ENCODE results near the gene UTP15.

UTP15 gene

DNA sequence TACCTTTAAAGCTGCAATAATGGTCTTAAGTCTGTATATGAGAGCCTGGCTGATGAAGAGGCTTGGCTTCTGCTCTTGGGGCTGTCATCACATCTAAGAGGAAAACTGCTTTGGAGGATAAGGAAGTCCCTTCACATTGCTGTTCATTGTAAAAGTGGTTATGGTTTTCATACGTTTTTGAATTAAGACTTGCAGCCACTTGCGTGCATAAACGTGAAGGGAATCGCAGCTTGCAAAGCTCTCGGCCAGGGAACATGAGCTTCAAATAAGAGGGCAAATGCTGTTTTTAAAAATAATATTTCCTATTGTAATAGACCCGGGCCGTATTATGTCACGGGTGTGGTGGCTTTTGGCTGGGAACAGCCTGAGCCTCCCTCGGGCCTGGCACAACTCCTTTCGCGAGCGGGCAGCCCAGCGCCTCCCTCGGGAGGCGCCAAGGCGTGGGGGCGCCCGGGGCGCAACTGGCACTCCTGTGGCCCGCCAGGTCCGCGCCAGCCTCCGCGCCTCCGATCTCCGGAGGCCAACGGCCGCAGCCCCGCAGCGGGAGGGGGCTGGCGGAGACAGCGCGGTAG, 59.9 kb downstream of the UTP15 start:
- no peak for DNase-seq

DNA sequence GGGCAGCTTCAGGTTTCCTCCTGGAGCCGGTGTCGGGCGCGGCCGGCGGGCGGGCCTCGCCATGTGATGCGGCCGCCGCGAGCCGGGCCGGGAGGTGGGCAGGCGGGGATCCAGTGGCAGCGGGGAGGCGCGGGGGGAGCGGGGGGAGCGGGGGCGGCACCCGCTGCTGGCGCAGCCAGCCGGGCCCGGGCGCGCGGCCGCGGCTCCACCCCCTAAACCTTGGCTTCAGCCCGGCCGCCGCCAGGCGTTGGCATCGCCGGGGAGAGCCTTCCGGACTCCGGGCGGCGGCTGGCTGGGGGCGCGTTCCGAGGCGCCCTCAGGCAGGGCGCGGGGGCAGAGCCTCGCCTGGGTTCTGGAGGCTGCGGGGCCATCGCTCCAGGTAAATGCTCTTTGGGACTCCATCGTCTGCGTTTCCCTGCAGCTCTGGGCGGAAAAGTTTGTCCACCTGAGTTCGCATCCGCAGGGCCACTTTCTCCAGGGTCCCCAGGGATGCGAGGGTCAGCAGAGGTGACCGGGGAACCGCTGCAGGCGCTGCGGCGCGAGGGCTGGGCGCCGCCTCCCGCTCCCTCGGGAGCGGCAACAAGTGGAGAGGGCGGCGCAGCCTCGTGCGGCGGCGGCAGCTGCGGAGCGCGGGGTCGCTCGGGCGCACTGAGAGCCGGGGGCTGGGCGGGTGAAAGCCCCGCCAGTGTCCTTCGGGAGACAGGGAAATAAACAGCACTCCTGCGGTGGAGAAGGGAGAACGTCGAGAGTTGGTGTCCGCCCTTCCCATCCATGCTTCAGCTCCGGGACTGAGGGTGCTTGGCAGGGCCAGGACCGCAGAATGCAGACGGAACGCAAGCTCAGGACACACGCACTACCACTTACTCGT, 60.6 kb downstream of the UTP15 start, which contains the start of gene ARHGEF28:
Gene ARHGEF28 (plus strand): TSS at position 253 of the 868 bp plus-strand sequence. CDS start 58,656 bp downstream, outside the sequence.
- DNase-seq = peak; percentile 70

DNA sequence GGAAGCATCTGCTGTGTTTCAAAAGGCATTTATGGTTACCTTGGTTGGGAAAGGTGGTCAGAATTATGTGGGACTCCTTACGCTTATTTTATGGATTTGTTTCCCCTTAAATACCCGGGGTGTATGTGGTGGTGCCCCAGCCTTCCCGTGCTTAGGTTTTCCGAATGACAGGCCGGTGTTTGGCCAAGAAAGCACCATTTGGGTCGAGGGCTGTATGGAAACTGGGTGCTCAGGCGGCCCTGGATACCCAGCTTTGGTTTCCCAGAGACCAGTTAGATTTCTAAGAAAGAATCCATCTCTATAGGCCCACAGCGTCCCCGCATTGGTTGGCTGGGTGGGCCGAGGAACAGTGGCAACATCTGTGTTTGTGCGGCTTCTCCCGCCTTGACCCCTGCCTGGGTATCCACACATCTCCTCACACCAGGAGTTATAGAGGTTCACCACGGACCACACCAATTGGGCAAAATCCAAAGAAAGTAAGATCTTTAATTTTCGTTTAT, 61.3 kb downstream of the UTP15 start:
- no peak for DNase-seq

DNA sequence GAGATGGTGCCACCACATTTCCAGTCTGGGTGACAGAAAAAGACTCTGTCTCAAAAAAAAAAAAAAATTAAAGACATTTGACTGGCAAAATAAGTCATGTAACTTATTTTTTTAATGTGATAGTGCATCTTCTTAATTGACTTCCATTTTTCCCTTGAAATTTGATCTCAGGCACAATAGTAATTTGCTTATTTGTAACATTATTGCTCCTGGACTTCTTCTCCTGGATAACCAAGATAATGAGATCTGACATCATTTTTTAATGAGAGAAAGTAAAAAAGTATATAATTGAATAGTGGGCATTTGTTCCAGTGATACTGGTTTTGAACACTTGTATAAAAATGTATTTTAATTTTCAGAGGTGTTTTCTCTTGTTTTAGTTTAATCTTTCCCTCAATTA, 63.9 kb downstream of the UTP15 start:
- no peak for DNase-seq

DNA sequence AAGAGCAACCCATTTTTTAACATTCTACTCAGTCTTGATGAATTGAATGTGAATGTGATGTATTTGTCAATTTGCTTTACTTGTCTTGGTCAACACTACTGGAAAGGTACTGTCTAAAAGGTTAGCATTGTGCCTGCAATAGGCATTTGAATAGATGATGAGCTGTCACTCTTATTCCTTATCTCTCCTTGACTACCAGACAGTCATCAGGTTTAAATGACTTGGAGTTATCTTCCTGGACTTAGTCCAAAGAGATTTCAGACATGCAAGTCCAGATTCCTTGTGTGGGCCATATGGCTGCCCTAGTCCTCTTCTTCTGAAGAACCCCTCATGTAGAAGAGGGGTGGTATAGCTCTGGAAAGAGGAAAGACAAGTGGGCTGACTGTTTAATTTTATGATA, 65.2 kb downstream of the UTP15 start:
- DNase-seq = no peak

DNA sequence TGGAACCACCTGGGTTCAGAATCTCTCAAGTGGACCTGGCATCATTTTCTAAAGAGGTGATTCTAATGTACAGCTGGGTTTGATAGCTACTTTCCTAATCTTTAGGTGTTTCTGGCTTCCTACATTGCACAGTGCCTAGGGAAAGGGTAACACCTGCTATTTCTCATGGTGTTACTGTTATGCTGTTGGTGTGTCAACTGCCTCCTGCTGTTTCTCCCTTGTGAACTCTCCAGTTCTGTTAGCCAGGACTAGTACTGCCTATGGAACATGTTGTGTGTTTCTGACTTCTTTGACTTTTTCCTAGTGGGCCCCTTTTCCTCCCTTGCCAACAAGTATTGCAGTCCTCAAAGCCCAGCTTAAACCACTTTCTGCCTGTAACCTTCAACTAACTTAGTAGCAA, 66.0 kb downstream of the UTP15 start:
- DNase-seq = no peak

Measured in NCI-H1092 (cell line).